Pancreas (tissue), 10 donors: ENCODE data around the gene TLR10. TPM values are rescaled to one million over a fixed set of nuclear protein-coding genes. Genes with fewer than 3 reads are reported as not detected.

Source experiments
- ATAC-seq, 4 donors: fragments of 200-7000 bp; cut with Tn5 transposase; one replicate each; pipeline versions ENCODE4 v1.8.0 to v1.9.1; 2020; ENCODE audit warnings: mild to moderate bottlenecking in 4 of 4, moderate library complexity in 4 of 4
- DNase-seq, 6 donors: peaks; one replicate each; pipeline ENCODE4 v3.0.0-alpha.2; 2020
- FAIRE-seq: peaks from 2 replicates; lab custom pipeline; 2012; peaks lifted over from hg19 to GRCh38; lab: Jason Lieb, UNC
- H3K27ac ChIP-seq, 4 donors: fragments of 200-600 bp; sonication (generic); 1 replicate in 3 of 4; 2 replicates in 1 of 4; pipeline versions ENCODE4 v1.5.0 to v1.8.0; 2020
- H3K27me3 ChIP-seq, 4 donors: fragments of 200-600 bp; one replicate each; pipeline ENCODE4 v1.8.0; 2021
- H3K36me3 ChIP-seq, 3 donors: fragments of 200-600 bp; sonication (generic) in 1 of 3; one replicate each; pipeline versions ENCODE4 v1.5.0 to v1.8.0; 2020 to 2021
- H3K4me1 ChIP-seq, 3 donors: fragments of 200-600 bp; one replicate each; pipeline ENCODE4 v1.8.0; 2021
- H3K4me3 ChIP-seq, 4 donors: fragments of 200-600 bp; sonication (generic) in 2 of 4; one replicate each; pipeline versions ENCODE4 v1.5.0 to v1.8.0; 2020 to 2021
- H3K9me3 ChIP-seq, 4 donors: fragments of 200-600 bp; one replicate each; pipeline ENCODE4 v1.8.0; 2021
- CTCF ChIP-seq, 4 donors: fragments of 200-600 bp; sonication (generic) in 3 of 4; IDR thresholded peaks; one replicate each; pipeline versions ENCODE4 v1.5.0 to v1.8.0; 2021; ENCODE audit warnings: antibody characterized with exemption in 4 of 4
- WGBS, 2 donors: extraction: QIAGEN DNeasy Blood & Tissue Kit; methylation state at CpG; one replicate each; pipeline ENCODE4 v1.1.7; 2013; 5-methylcytosine and 5-hydroxymethylcytosine counted together
- intact Hi-C, 3 donors: fragments of 100-400 bp; cut with DNase I; formaldehyde crosslinking; loops; one replicate each; pipeline versions ENCODE4 v1.11.1 to v1.14.2; 2022
- polyA plus RNA-seq, 2 donors: library from polyadenylated mRNA; stranded (reverse); fragments of 200-250 nt; gene quantifications; one replicate each; pipeline ENCODE4 v1.2.3, GENCODE V29; 2013
- total RNA-seq, 6 donors: library from RNA; stranded (reverse); fragmentation: NEBNext Ultra II Directional in 4 of 6; extraction: Animal tissue kit (Norgen Biotek cat#: 25700) in 4 of 6; gene quantifications; one replicate each; pipeline versions ENCODE4 v1.2.1 to v1.2.4, GENCODE V29; 2021 to 2023
- donor health status: healthy with polysubstance abuse.
- donor health status: DM: no; HTN: no; CAD: no; lungs with moderate emphysema.
- donor health status: DM: no; HTN: no; CAD: no.
- donor health status: control.
- donor health status: control.
- donor health status: Bipolar disorder and iron deficiency.
- donor health status: DM: yes; HTN: yes; CAD: no.
- donor health status: DM: no; HTN: no; CAD: no.
- donor health status: DM: no; HTN: no; CAD: no.
- donor health status: DM: yes; HTN: yes; CAD: no.

The TLR10 gene
- total and polyA plus RNA-seq, 8 donors = 0.04 to 1.2 (median 0.16) TPM; not detected in 1

GRCh38 chr4:38743866-38744265 is 38.9 kb downstream of the TLR10 start:
- ATAC-seq (peak in 2 of 4 donors; percentile 51 to 64), DNase-seq (no peak), FAIRE-seq (no peak)
- no peaks in the 10 kb centered on the region for H3K27me3 ChIP-seq
- H3K9me3 ChIP-seq = no peaks in the 10 kb centered on the region
- no peak overlapping the region for H3K4me3 ChIP-seq
- H3K4me1 ChIP-seq = no peaks in the 10 kb centered on the region
- no peak overlapping the region for H3K27ac ChIP-seq
- WGBS, 2 donors = 87 to 95% methylated on average over 1 of the region's 1 CpG
- intact Hi-C loops = no loop called here
- no peak for TF ChIP-seq CTCF (IDR thresholded peaks at IDR 0.05)
- no peaks in the 10 kb centered on the region for H3K36me3 ChIP-seq

- no peak for DNase-seq
- H3K27me3 ChIP-seq = no peaks in the 10 kb centered on the region
- H3K4me1 ChIP-seq = no peaks in the 10 kb centered on the region
- H3K27ac ChIP-seq = no peak overlapping the region
- H3K9me3 ChIP-seq = no peaks in the 10 kb centered on the region
- no peaks in the 10 kb centered on the region for H3K36me3 ChIP-seq
- WGBS, 2 donors = 40 to 50% methylated on average over 2 of the region's 2 CpGs
- no peak for FAIRE-seq
- intact Hi-C loops = no loop called here
- no peak for ATAC-seq
- no peak for TF ChIP-seq CTCF (IDR thresholded peaks at IDR 0.05)
- no peak overlapping the region for H3K4me3 ChIP-seq
These were observed 42.5 kb downstream of the TLR10 start for GRCh38 chr4:38740303-38740702.

- no peak for ATAC-seq
- no peaks in the 10 kb centered on the region for H3K4me1 ChIP-seq
- no peaks in the 10 kb centered on the region for H3K9me3 ChIP-seq
- no peaks in the 10 kb centered on the region for H3K36me3 ChIP-seq
- FAIRE-seq = no peak
- H3K27me3 ChIP-seq = no peaks in the 10 kb centered on the region
- DNase-seq = no peak
- H3K27ac ChIP-seq = no peak overlapping the region
- 95 to 98% methylated on average over 6 of the region's 6 CpGs for WGBS, 2 donors
- no peak overlapping the region for H3K4me3 ChIP-seq
- intact Hi-C loops = loop anchor here in 1 of 3 donors (10.0 kb wide), 1 partner anchor 674 kb away; no protein-coding TSS in a partner anchor
- TF ChIP-seq CTCF (IDR thresholded peaks at IDR 0.05) = no peak
These were observed 43.6 kb downstream of the TLR10 start for GRCh38 chr4:38738940-38739803.

- intact Hi-C loops = loop anchor here in 1 of 3 donors (10.0 kb wide), 1 partner anchor 671 kb away; no protein-coding TSS in a partner anchor
- Histone ChIP-seq H3K27me3 (no peaks in the 10 kb centered on the region), H3K27ac (no peak overlapping the region), H3K4me3 (no peak overlapping the region), H3K36me3 (no peaks in the 10 kb centered on the region), H3K4me1 (no peaks in the 10 kb centered on the region), H3K9me3 (no peaks in the 10 kb centered on the region)
- no peak for ATAC-seq
- no peak for TF ChIP-seq CTCF (IDR thresholded peaks at IDR 0.05)
- 80 to 82% methylated on average over 3 of the region's 3 CpGs for WGBS, 2 donors
- FAIRE-seq = no peak
- no peak for DNase-seq
These were observed 46.9 kb downstream of the TLR10 start for GRCh38 chr4:38735870-38736269.

GRCh38 chr4:38734911-38735310 is 47.9 kb downstream of the TLR10 start:
- DNase-seq (no peak), FAIRE-seq (no peak), ATAC-seq (no peak)
- Histone ChIP-seq H3K9me3 (no peaks in the 10 kb centered on the region), H3K27me3 (no peaks in the 10 kb centered on the region), H3K4me1 (no peaks in the 10 kb centered on the region), H3K4me3 (no peak overlapping the region), H3K36me3 (no peaks in the 10 kb centered on the region), H3K27ac (no peak overlapping the region)
- WGBS, 2 donors = 89 to 91% methylated on average over 2 of the region's 2 CpGs
- intact Hi-C loops = loop anchor here in 2 of 3 donors (5.0 to 10.0 kb wide), 4 partner anchors 543 to 678 kb away; no protein-coding TSS in a partner anchor
- TF ChIP-seq CTCF (IDR thresholded peaks at IDR 0.05) = no peak
